ENCODE data around the gene C20orf204. TPM values are rescaled to one million over a fixed set of nuclear protein-coding genes. Genes with fewer than 3 reads are reported as not detected.

C20orf204 gene
- total RNA-seq, 2 donors from 2014 or later, result 4.0 to 4.1 TPM

DNA sequence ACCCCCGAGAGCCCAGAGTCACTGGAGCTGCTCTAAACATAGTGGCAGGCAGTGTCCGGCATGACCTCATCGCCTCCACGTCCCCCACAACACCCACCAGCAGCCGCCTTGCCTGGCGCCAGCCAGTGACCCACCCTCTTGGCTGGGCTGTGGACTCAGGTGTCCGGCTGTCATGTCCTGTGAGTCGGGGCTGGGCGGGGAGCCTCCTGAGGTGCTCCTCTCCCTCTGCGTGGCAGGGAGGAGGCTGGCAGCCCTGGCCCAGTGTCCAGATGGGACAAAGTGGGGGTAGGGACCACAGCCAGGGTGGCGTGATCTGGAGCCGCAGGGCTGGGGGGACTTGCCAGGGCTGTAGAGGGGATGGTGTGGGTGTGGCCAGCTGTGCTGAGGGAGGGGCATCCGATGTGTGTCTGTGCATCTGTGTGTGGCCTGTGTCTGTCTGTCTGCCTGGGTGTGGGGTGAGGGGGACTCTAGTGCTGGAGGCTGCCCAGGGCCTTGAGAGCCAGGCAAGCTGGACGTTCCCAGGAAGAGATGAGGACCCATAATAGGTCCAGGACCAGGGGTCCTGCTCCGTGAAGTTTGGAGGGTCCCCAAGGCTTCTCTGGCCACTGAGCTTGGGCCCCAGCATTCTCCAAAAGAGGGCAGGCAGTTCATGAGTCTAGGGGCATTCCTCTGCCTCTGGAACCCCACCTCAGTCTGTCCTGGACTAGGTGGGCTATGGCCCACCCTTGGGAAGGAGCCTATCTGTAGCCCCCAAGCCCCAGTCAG lies 15.8 kb downstream of the C20orf204 start:
- no peak overlapping the region for H3K4me3 Mint-ChIP-seq
- no peak overlapping the region for H3K9ac ChIP-seq (ENCODE audit: extremely low read depth, low read length, poor library complexity, severe bottlenecking)
- H3K4me1 Mint-ChIP-seq, result peaks cover 14% of the 10 kb centered on the region
- H3K36me3 Mint-ChIP-seq (ENCODE audit: low read depth), result no peaks in the 10 kb centered on the region
- no peaks in the 10 kb centered on the region for H3K9me3 ChIP-seq (ENCODE audit: control insufficient read depth, low read length)
- no peak for DNase-seq
- H3K4me1 ChIP-seq (ENCODE audit: control insufficient read depth, insufficient read depth, low read length), result peaks cover 20% of the 10 kb centered on the region
- H3K9me3 Mint-ChIP-seq, result no peaks in the 10 kb centered on the region
- TF ChIP-seq, protein P1, sequence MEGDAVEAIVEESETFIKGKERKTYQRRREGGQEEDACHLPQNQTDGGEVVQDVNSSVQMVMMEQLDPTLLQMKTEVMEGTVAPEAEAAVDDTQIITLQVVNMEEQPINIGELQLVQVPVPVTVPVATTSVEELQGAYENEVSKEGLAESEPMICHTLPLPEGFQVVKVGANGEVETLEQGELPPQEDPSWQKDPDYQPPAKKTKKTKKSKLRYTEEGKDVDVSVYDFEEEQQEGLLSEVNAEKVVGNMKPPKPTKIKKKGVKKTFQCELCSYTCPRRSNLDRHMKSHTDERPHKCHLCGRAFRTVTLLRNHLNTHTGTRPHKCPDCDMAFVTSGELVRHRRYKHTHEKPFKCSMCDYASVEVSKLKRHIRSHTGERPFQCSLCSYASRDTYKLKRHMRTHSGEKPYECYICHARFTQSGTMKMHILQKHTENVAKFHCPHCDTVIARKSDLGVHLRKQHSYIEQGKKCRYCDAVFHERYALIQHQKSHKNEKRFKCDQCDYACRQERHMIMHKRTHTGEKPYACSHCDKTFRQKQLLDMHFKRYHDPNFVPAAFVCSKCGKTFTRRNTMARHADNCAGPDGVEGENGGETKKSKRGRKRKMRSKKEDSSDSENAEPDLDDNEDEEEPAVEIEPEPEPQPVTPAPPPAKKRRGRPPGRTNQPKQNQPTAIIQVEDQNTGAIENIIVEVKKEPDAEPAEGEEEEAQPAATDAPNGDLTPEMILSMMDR (conservative IDR thresholded peaks at IDR 0.05), result no peak
- H3K27ac ChIP-seq (ENCODE audit: low read depth, low read length), result no peak overlapping the region
- H3K4me3 ChIP-seq (ENCODE audit: low read length), result no peak overlapping the region
- peaks cover 32% of the 10 kb centered on the region for H3K27me3 Mint-ChIP-seq (ENCODE audit: insufficient read depth)
- WGBS, 2 experiments (ENCODE audit: insufficient coverage in 1 of 2, insufficient read length in 1 of 2), result 91 to 94% methylated on average over 7 to 15 of the region's 15 CpGs
- no peak overlapping the region for H3K27ac Mint-ChIP-seq
- H3K36me3 ChIP-seq (ENCODE audit: control insufficient read depth, insufficient read depth, low read length), result no peaks in the 10 kb centered on the region
- H3K27me3 ChIP-seq (ENCODE audit: control insufficient read depth, insufficient read depth, low read length, poor library complexity, severe bottlenecking), result peaks cover 20% of the 10 kb centered on the region

DNA sequence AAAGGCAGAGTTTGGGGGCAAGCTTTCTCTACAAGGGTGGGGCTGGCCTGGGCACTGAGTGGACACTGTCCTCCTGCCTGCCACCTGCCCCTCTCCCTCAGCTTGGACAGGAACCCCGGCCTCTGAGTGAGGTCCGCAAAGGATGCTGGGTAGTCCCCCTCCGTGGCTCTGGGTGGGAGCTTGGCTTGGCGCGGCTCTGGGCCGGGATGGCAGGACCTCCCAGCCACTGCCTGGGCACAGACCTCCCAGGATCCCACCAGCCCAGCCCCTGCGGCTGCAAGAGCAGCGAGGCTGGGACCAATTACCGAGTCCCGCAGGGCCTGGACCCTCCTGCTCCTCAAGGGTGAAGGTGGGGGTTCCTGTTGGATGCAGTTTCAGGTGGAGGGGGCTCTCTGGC lies 16.3 kb downstream of the C20orf204 start:
- Histone ChIP-seq H3K9me3 (ENCODE audit: control insufficient read depth, low read length) (no peaks in the 10 kb centered on the region), H3K9ac (ENCODE audit: extremely low read depth, low read length, poor library complexity, severe bottlenecking) (no peak overlapping the region), H3K27ac (ENCODE audit: low read depth, low read length) (no peak overlapping the region), H3K4me1 (ENCODE audit: control insufficient read depth, insufficient read depth, low read length) (peaks cover 23% of the 10 kb centered on the region), H3K4me3 (ENCODE audit: low read length) (no peak overlapping the region), H3K27me3 (ENCODE audit: control insufficient read depth, insufficient read depth, low read length, poor library complexity, severe bottlenecking) (peaks cover 15% of the 10 kb centered on the region), H3K36me3 (ENCODE audit: control insufficient read depth, insufficient read depth, low read length) (no peaks in the 10 kb centered on the region)
- H3K27ac Mint-ChIP-seq, result no peak overlapping the region
- H3K9me3 Mint-ChIP-seq, result no peaks in the 10 kb centered on the region
- H3K27me3 Mint-ChIP-seq (ENCODE audit: insufficient read depth), result peaks cover 26% of the 10 kb centered on the region
- peaks cover 17% of the 10 kb centered on the region for H3K4me1 Mint-ChIP-seq
- no peaks in the 10 kb centered on the region for H3K36me3 Mint-ChIP-seq (ENCODE audit: low read depth)
- TF ChIP-seq, protein P1 (conservative IDR thresholded peaks at IDR 0.05), result no peak
- no peak for DNase-seq
- 89 to 98% methylated on average over 7 to 10 of the region's 10 CpGs for WGBS, 2 experiments (ENCODE audit: insufficient coverage in 1 of 2, insufficient read length in 1 of 2)
- no peak overlapping the region for H3K4me3 Mint-ChIP-seq

DNA sequence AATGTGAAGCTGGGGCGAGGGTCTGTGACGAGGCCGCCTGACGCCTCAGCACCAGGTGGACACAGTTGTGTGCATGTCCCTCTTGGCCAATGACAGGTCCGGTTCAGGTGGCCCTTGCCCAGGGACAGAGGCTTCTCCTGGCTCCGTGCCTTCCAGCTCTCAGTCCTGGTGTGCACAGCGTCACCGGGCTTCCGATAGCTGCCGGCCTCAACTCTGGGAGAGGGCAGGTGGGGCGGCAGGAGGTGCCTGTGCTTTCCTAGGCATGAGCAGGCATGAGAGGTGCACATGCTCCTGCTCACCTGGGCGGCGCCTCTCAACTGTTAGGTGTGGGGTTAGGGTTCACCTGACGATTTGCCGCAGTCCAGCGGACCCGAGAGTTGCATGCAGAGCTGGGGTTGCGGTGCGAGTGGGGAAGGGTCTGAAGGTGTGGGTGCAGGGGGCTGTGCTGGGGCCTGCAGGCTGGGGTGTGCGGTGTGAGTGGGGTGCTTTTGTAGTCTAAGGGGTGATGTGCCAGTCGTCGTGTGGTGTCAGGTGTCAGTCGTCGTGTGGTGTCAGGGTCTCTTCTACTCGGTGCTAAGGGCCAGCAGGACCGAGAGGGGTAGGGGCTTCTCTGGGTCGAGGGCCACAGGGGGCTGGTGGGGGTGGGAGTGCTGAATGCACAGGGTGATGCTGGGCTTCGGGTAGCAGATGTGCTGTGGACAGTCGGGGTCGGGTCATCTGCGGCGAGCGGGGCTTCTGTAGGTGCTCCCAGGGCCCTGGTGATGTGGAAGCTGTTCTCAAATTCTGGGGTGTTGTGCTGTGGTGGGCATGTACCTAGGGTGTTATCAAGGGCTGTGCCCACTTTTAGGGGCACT lies 17.2 kb downstream of the C20orf204 start:
- Mint-ChIP-seq H3K9me3 (no peaks in the 10 kb centered on the region), H3K36me3 (ENCODE audit: low read depth) (no peaks in the 10 kb centered on the region), H3K27ac (peak overlapping the region; percentile 48), H3K4me1 (peaks cover 19% of the 10 kb centered on the region), H3K27me3 (ENCODE audit: insufficient read depth) (peaks cover 19% of the 10 kb centered on the region), H3K4me3 (no peak overlapping the region)
- Histone ChIP-seq H3K27ac (ENCODE audit: low read depth, low read length) (no peak overlapping the region), H3K4me3 (ENCODE audit: low read length) (no peak overlapping the region), H3K4me1 (ENCODE audit: control insufficient read depth, insufficient read depth, low read length) (peaks cover 27% of the 10 kb centered on the region), H3K9me3 (ENCODE audit: control insufficient read depth, low read length) (no peaks in the 10 kb centered on the region), H3K9ac (ENCODE audit: extremely low read depth, low read length, poor library complexity, severe bottlenecking) (no peak overlapping the region), H3K36me3 (ENCODE audit: control insufficient read depth, insufficient read depth, low read length) (no peaks in the 10 kb centered on the region), H3K27me3 (ENCODE audit: control insufficient read depth, insufficient read depth, low read length, poor library complexity, severe bottlenecking) (peaks cover 6% of the 10 kb centered on the region)
- TF ChIP-seq, protein P1 (conservative IDR thresholded peaks at IDR 0.05), result no peak
- peak; percentile 70 for DNase-seq
- WGBS, 2 experiments (ENCODE audit: insufficient coverage in 1 of 2, insufficient read length in 1 of 2), result 87 to 90% methylated on average over 15 to 33 of the region's 33 CpGs
